ENCODE data around the gene CPNE2.
A peak's percentile ranks its signal among the peaks of the same experiment; 100 is the strongest.
"Not testable (repeated sequence)": the region's sequence is repeated elsewhere in the genome, so short reads cannot be mapped to it uniquely, and the experiment has no call there.

The CPNE2 gene

DNA sequence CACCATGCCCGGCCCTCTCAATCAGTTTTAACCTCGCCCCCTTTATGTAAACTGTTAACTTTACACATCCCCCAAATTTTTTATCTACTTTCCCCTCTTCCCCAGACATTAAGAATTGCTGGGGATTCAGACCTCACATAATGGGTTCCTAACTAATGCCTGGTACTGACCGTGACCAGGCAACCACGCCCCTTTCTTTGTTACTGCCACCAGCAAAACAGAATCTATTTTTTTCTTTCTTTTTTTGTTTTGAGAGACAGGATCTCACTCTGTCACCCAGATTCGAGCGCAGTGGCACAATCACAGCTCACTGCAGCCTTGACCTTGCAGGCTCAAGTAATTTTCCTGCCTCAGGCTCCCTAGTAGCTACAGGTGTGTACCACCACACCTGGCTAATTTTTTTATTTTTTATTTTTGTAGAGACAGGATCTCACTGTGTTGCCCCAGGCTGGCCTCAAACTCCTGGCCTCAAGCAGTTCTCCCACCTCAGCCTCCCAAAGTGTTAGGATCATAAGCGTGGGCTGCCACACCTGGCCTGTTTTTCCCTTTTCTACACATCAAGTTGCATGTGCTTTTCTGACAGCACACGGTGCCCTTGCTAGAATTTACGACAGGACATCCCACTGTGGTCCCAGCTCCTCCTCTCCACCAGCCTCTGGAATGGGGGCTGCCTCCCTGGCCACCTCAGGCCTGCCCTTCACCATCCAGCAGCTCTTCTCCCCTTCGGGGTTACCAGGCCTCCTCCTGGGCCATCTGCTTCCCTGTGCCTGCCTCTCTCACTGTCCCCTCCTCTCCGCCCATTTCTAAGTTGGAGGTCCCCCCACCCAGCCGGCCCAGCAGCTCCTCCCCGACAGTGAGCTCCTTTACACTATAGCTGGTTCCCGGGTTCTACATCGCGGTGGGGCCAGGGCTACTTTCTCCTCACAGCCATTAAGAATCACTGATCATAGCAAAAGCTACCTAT lies 10.8 kb downstream of the CPNE2 start:
- no peak for DNase-seq

DNA sequence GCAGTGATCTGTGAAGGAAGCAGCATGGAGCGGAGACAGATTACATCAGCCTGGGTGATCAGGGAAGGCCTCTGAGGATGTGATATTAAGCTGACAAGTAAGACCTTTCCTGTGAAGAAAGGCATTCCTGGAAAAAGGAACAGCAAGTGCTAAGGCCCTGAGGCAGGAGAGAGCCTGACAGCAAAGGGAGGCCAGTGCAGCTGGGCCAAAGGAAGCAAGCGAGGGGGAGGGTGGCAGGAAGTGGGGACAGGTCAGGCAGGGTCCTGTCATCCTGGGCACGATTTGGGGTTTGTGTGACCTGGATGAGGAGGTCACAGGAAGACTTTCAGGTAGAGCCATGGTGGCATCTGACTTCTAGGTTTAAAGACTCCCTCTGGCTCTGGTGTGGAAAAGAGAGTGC lies 12.3 kb downstream of the CPNE2 start:
- no peak for DNase-seq

DNA sequence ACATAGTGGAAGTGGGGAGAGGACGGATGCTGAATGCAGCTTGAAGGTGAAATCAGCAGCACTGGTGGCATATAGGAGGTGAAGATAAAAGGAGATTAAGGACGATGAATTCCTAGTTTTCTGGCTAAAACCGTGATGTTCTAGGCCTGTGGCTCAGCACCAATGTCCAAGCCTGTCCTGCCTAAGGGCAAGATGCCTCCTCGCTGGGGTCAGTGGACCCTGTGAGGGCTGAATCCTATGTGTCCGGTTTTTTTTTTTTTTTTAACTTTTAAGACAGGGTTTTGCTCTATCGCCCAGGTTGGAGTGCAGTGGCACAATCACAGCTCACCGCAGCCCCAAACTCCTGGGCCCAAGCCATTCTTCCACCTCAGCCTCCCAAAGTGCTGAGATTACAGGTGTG lies 12.8 kb downstream of the CPNE2 start:
- no peak for DNase-seq

DNA sequence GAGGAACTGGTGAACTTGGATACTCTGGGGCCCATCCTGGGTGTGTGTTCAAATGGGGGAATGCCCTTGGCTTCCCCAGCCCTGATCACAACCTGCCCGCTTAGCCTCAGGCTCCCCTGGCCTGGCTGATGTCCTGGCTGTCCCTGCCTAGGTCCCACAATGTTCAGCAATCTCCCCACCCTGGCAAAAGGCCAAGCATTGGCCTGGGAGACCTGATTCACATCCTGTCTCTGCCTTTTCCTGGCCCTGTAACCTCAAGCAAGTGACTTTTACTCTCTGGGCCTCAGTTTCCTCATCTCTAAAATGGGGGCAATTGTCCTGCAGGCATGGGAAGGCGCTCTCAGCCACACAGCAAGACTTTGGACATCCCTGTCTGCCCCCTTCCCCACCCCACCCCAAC lies 14.4 kb downstream of the CPNE2 start:
- no peak for DNase-seq

DNA sequence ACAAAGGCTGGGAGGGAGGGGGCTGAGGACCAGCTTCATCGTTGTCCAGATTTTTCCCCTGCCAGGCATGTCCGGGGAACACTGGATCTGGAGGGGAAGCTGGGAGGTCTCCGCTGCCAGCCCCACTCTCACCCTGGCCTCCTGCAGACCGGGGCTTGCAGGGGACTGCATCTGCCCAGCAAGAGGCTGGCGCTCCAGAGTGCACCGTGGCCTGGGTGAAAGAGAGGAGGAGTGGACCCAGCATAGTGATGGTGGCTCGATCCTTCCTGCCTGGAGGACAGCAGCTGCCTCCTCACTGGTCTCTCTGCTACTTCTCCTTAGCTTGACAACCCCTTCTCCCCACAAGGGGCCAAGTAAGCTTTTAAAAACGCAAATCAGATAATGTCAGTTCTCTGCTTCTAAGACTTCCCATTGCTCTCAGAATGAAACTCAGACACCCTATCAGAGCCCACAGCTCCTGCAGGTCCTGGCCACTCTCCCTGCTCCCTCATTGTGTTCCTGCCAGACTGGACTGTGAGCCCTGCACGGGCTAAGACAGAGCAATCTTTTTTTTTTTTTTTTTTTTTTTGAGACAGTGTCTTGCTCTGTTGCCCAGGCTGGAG lies 15.0 kb downstream of the CPNE2 start:
- DNase-seq: no peak

DNA sequence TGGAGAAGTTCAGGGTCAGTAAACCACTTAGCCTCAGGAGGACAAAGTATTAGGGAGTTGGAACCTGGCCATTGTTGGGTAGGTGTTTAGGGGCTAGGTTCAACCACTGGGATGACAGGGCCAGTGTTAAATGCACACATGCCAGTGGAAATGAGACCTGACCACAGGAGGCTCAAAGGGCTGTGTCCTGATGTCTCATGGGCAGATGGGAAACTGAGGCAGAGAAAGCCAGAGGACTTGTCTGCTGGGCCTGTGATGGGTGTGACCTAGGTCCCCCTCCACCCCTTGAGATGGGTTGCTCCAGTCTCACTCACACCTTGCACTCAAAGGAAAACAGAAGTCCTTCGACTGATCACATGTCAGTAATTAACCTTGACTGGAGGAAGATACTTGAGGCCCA lies 16.0 kb downstream of the CPNE2 start:
- no peak for DNase-seq

DNA sequence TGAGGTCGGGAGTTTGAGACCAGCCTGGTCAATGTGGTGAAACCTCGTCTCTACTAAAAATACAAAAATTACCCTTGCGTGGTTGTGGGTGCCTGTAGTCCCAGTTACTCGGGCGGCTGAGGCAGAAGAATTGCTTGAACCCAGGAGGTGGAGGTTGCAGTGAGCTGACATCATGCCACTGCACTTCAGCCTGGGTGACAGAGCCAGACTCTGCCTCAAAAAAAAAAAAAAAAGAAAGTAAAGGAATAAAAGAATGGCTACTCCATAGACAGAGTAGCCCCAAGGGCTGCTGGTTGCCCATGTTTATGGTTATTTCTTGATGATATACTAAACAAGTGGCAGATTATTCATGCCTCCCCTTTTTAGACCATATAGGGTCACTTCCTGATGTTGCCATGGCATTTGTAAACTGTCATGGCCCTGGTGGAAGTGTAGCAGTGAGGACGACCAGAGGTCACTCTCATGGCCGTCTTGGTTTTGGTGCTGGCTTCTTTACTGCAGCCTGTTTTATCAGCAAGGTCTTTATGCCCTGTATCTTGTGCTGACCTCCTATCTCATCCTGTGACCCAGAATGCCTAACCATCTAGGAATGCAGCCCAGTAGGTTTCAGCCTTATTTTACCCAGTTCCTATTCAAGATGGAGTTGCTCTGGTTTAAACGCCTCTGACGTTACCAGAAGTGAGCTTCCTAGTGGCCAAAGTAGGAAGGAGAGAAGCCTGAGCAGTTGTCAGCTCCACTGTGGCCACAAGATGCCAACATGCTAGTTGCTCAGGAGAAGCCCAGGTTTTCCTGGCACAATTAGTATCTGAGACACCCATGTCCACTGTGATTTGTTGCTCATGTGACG lies 17.1 kb downstream of the CPNE2 start:
- DNase-seq: not testable (repeated sequence)

DNA sequence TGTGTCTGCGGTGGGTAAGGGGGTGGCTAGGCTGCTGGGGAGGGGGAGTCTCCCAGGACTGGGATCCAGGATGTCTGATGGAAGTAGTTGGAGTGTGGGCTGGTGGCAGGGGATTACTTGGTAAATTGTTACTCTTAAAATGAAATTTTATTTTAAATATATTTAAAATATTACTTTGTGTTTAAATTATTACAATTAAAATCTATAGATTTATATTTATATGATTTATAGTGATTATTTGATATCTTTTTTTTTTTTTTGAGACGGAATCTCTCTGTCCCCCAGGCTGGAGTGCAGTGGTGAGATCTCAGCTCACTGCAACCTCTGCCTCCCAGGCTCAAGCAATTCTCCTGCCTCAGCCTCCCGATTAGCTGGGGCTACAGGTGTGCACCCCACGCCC lies 18.6 kb downstream of the CPNE2 start:
- DNase-seq: no peak

DNA sequence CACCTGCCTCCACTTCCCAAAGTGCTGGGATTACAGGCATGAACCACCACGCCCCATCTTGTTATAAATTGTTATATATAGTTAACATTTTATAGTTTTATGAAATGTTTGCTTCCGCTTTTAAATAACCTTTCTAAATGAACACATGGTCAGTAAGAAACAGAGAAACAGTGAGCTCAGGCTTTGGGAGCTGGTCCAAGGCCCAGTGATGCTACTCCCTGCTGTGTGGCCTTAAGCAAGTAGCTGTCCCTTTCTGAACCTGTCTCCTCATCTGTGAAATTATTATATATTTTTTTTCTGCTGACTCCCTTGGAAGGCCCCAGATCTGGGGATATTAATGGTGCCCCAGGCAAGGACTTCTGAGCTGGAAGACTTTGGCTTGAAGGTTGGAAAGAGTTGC lies 19.0 kb downstream of the CPNE2 start:
- DNase-seq: no peak

DNA sequence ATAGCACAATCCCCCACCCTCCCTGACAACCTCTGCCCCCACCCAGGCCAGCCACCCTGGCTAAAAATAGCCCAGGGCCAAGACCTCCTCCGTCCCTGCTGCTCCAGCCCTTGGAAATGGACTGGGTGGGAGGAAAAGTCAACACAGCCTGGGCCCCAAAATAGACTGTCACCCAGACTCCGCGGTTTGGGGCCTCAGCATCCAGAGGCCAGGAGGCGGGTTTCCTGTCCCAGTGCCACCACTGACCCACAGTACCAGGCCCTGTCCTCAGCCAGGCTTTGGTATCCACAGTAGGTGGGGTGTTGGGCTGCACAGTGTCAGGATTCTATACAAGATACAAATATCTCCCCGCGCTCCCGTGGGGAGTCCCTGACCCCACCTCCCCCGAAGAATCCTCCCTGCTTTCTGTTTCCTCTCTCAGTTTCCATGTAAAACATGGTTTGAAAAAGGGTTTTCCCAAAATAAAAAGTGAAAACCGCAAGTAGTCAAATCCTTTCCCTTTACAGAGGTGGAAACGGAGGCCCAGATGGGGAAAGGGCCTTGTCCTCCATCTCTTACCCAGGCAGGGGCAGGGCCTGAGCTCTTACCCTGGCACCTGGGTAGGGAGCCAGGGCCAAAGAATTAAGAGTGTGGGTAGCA lies 20.1 kb downstream of the CPNE2 start:
- DNase-seq: no peak

DNA sequence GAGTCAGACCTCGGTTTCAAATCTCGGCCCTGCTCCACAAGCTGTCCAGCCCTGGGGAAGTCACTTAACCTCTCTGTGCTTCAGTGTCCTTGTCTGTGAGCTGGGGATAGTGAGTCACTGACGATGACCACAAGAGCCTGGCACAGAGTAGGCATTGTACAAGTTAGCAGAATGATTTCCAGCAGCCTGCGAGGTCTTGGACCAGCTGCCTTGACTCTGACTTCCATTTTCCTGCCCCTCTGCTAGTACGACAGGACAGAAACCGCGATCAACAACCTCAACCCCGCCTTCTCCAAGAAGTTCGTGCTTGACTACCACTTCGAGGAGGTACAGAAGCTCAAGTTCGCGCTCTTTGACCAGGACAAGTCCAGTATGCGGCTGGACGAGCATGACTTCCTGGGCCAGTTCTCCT lies 20.7 kb downstream of the CPNE2 start:
- DNase-seq: peak; percentile 7

DNA sequence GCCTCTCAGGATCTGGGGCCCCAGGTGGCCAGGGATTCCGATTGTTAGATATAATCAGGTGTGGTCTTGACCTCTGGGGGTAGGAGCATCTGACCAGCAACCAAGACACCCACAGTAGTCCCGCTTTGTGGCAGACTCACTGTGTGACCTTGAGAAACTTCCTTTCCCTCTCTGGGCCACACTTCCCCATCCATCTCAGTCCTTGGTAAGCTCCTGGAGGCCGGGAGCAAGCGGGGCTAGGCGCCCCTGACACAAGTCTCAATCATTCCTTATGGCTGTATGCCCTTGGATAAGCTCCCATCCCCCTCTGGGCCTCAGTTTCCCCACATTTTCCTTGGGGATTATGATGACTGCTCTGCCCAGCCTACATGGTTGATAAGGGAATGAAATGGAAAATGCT lies 21.3 kb downstream of the CPNE2 start:
- no peak for DNase-seq

DNA sequence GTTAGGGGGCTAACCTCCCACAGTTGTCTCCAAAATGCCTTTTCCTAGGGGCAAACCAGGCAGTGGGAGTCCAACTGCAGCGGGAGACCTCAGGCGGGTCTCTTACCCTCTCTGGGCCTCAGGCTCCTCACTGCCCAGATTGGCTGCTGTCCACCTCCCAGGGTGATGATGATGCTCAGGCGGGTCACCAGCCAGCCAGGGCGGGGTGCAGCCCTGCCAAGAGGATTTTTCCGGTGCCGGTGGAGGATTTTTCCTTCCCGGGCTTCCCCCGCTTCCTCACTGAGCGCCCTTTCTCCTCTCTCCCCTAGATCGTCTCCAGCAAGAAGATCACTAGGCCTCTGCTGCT lies 22.8 kb downstream of the CPNE2 start:
- DNase-seq: no peak

DNA sequence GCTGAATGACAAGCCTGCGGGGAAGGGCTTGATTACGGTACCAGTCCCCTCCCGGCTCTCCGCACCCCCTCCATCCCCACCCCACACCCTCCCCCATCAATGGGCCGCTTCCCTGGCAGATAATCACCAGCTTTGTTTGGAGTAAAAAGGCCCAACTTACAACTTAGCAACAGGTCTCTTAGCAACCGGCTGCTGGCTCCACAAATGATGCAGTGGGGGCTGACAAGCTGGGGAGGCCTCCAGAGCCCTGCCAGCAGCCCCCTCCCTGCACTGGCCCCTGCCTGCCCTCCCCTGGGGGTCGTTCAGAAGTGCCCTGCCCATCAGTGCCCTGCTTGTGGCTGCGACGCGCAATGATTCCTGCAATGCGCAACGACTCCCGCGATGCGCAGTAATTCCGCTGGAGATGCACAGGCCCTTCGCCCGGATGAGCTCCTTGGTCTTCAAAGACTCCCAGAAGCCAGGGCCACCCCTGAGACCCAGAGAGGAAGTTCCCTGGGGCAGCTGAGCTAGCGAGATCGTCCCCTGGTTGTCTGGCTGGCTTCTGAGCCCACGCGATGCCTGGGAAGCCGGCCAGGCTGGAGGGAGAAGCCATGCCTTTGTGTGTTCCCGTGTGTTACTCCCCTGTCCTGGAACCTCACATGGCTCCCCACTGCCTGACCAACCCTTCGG lies 23.3 kb downstream of the CPNE2 start:
- peak; percentile 24 for DNase-seq

DNA sequence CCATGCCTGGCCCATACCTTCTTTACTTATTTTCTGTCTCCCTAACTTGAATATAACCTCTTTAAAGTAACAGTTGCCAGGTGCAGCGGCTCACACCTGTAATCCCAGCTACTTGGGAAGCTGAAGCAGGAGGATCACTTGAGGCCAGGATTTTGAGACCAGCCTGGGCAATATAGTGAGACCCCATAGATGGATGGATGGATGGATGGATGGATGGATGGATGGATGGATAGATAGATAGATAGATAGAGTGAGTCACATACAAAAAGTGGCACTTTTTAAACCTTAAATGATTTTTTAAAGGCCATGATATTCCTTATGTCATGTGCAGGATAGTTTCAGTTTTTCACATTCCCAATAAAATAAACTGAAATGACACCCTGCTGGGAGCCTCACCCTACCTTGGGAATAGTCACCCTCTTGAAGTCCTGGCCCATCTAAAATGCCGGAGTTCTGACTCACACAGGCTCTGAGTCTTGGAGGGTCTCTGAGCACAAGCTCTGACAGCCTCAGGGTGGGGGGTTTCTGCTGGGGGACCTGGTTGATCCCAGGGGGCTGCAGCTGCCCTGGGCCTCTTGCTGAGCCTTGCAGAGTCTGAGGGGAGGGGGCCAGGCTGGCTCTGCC lies 26.2 kb downstream of the CPNE2 start:
- no peak for DNase-seq

DNA sequence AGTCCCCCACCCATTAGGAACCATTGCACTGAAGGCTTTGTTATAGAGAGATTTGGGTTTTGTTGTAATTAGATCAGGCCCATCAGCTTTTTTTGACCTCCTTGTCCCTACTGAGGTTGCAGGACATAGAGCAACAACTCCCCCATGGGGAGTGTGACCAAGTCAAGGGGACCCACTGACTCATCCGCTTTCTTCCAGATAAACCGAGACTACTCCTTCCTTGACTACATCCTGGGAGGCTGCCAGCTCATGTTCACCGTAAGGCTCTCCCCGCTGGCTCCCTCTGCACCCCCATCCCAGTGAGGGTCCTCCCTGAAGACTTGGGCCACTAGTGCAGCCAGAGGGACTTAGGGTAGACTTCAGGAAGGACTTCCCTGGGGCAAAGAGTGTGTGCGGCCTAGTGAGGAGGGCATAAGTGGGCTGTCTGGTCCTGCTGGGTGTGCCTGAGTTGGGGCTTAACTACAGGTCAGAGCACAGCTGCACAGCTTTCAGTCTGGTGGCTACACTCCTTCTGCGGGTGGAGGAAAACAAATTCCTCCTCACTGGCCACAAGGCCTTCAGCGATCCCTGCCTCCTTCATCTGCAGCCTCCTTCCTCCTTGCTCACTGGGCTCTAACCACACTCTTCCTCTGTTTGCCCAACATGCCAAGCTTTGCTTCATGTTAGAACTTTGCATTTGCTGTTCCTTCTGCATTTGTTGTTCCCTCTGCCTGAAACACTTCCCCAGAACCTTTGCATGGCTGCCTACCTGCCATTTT lies 31.0 kb downstream of the CPNE2 start:
- DNase-seq: no peak

DNA sequence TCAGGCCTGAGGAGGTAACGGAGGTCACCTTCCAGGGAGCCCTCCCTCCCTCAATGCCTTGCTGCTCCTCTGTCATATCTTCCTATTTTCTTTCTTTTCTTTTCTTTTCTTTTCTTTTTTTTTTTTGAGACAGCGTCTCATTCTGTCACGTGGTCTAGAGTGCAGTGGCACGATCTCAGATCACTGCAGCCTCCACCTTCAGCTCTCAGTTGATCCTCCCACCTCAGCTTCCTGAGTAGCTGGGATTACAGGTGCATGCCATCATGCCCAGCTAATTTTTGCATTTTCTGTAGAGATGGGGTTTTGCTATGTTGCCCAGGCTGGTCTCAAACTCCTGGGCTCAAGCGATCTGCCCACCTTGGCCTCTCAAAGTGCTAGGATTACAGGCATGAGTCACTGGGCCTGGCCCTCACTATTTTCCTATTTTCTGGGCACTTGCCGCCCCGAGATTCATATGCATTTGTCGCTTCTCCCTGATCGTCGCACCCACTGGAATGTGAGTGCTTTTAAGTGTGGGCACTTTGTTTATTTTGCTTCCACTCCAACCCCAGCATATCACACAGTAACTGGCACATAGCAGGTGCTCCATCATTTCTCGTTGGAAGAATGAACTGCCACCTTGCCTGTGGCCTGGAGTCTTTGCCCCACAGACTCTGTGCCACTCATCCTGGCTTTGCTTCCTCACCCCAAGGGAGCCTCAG lies 31.7 kb downstream of the CPNE2 start:
- no peak for DNase-seq

DNA sequence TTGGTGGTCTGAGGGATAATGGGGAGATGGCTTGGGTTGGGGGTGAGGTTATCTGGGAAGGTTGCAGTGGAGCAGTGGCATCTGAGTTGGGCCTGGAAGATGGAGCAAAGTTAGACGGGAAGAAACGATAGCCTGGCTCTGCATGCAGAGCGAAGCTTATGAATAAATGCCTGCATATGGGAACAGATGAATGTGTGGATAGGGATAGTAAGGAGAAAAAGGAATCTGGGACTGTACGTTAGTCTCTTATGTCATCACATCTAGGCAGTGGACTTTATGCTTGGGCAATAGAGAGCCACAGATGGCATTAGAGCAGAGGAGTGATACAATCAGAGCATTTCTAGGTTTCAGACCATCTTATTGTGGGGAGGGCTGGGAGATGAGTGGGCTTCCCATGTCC lies 33.0 kb downstream of the CPNE2 start:
- DNase-seq: no peak

DNA sequence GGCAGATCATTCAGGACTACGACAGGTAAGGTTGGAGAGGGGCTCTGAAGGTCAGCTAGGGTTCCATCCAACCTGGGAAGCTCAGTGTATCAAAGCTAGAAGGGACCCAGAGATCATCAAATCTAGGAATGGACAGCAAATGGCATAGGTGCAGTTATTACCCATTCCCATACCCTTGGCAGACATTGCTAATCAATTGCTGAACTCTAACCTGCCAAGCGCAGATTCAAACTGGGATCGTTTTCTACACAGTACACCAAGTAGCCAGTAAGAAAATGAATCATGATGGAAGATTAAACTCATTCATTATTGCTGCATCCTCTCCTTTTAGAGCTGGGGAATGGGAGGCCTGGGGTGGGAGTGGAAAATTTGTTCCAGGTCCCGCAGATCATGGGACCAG lies 33.6 kb downstream of the CPNE2 start:
- DNase-seq: no peak

DNA sequence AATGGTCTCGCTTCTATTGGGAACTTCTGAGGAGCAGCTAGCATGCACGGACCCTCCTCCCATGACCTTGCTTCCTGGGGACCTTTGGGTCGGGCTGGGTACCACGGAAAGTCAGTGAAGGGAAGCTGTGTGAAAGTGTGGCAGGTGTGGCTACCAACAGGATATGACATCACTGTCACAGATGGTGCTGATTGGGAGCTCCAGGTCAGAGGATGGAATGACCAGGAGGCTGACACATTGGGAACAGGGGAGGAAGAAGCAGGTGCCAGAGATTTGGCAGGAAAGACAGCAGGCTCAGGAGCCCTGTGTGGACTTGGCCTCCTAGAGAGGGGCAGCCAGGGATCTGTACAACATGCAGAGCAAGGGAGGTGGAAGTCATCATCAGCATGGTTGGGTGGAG lies 34.0 kb downstream of the CPNE2 start:
- DNase-seq: no peak
